CD14-positive monocyte (primary cell): ENCODE data around the gene FBXO41. TPM values are rescaled to one million over a fixed set of nuclear protein-coding genes. Genes with fewer than 3 reads are reported as not detected.

ENCODE experiments used
- DNase-seq, 3 donors: peaks; one replicate each; pipeline ENCODE4 v3.0.0-alpha.2; 2011 to 2022
- H2AFZ ChIP-seq: 2 replicates; pipeline ENCODE4 v1.6.0; 2012; ENCODE audit warnings: mild to moderate bottlenecking, low read depth, low read length, inconsistent platforms; ENCODE audit not compliant: insufficient read depth, poor library complexity, severe bottlenecking
- H3K27ac ChIP-seq, 2 donors: 1 replicate in 1 of 2; 2 replicates in 1 of 2; pipeline ENCODE4 v1.5.1; 2012 to 2013; ENCODE audit warnings: low read length in 2 of 2, control low read depth in 1 of 2, inconsistent platforms in 1 of 2, low read depth in 1 of 2, mild to moderate bottlenecking in 1 of 2
- H3K27me3 ChIP-seq, 2 donors: one replicate each; pipeline versions ENCODE4 v1.6.0 to v1.6.1; 2011 to 2013; ENCODE audit warnings: low read length in 2 of 2; ENCODE audit not compliant: control insufficient read depth in 2 of 2, insufficient read depth in 2 of 2
- H3K36me3 ChIP-seq, 2 donors: replicated peaks in 1 of 2; 1 replicate in 1 of 2; 2 replicates in 1 of 2; pipeline versions ENCODE4 v1.5.1 to v1.6.1; 2012 to 2013; ENCODE audit warnings: low read length in 2 of 2, control low read depth in 1 of 2, inconsistent platforms in 1 of 2, mild to moderate bottlenecking in 1 of 2; ENCODE audit not compliant: insufficient read depth in 2 of 2, control insufficient read depth in 1 of 2
- H3K4me1 ChIP-seq, 2 donors: 1 replicate in 1 of 2; 2 replicates in 1 of 2; pipeline versions ENCODE4 v1.5.1 to v1.6.1; 2012 to 2013; ENCODE audit warnings: low read length in 2 of 2, control low read depth in 1 of 2, inconsistent platforms in 1 of 2, mild to moderate bottlenecking in 1 of 2, moderate library complexity in 1 of 2; ENCODE audit not compliant: insufficient read depth in 2 of 2, control insufficient read depth in 1 of 2
- H3K4me2 ChIP-seq: replicated peaks from 2 replicates; pipeline ENCODE3; 2012; ENCODE audit warnings: low read length, moderate library complexity, mild to moderate bottlenecking; ENCODE audit not compliant: poor library complexity, severe bottlenecking; ENCODE audit errors: extremely low read depth
- H3K4me3 ChIP-seq, 3 experiments: fragments of 200-600 bp in 1 of 3; sonication (generic) in 1 of 3; replicated peaks in 1 of 3; 1 replicate in 2 of 3; 2 replicates in 1 of 3; pipeline ENCODE4 v1.5.1; 2011 to 2013; ENCODE audit warnings: low read length in 3 of 3, mild to moderate bottlenecking in 3 of 3, control low read depth in 2 of 3, low read depth in 2 of 3, inconsistent platforms in 1 of 3, moderate library complexity in 1 of 3
- H3K79me2 ChIP-seq: 2 replicates; pipeline ENCODE4 v1.6.0; 2012; ENCODE audit warnings: mild to moderate bottlenecking, control low read depth, inconsistent platforms, low read length, moderate library complexity; ENCODE audit not compliant: insufficient read depth
- H3K9ac ChIP-seq: 2 replicates; pipeline ENCODE4 v1.6.0; 2017; ENCODE audit warnings: low read length, mild to moderate bottlenecking; ENCODE audit not compliant: insufficient read depth, poor library complexity, severe bottlenecking
- H3K9me3 ChIP-seq, 2 donors: replicated peaks in 1 of 2; 1 replicate in 1 of 2; 2 replicates in 1 of 2; pipeline versions ENCODE4 v1.5.1 to v1.6.1; 2012 to 2013; ENCODE audit warnings: low read length in 2 of 2, control low read depth in 1 of 2; ENCODE audit not compliant: control insufficient read depth in 1 of 2, insufficient read depth in 1 of 2
- H4K20me1 ChIP-seq: 2 replicates; pipeline ENCODE4 v1.6.0; 2012; ENCODE audit warnings: mild to moderate bottlenecking, low read length, control low read depth, moderate library complexity; ENCODE audit not compliant: insufficient read depth
- H3K27ac Mint-ChIP-seq, 7 donors: one replicate each; pipeline ENCODE4 v1.8.0; 2020; ENCODE audit warnings: mild to moderate bottlenecking in 7 of 7, mixed read lengths in 7 of 7, moderate library complexity in 6 of 7, inconsistent platforms in 2 of 7
- H3K27me3 Mint-ChIP-seq, 3 donors: one replicate each; pipeline ENCODE4 v1.8.0; 2021 to 2022; ENCODE audit warnings: low read depth in 3 of 3, mild to moderate bottlenecking in 3 of 3, mixed read lengths in 3 of 3, moderate library complexity in 3 of 3, inconsistent platforms in 1 of 3
- H3K36me3 Mint-ChIP-seq, 2 donors: one replicate each; pipeline ENCODE4 v1.8.0; 2020; ENCODE audit warnings: mixed read lengths in 2 of 2, inconsistent platforms in 1 of 2, mild to moderate bottlenecking in 1 of 2
- H3K4me1 Mint-ChIP-seq: one replicate; pipeline ENCODE4 v1.8.0; 2020; ENCODE audit warnings: mild to moderate bottlenecking, mixed read lengths
- H3K4me3 Mint-ChIP-seq, 2 donors: one replicate each; pipeline ENCODE4 v1.8.0; 2020; ENCODE audit warnings: mild to moderate bottlenecking in 2 of 2, mixed read lengths in 2 of 2, moderate library complexity in 1 of 2
- H3K9me3 Mint-ChIP-seq, 7 donors: one replicate each; pipeline ENCODE4 v1.8.0; 2020 to 2022; ENCODE audit warnings: mixed read lengths in 7 of 7, mild to moderate bottlenecking in 6 of 7, moderate library complexity in 6 of 7, inconsistent platforms in 2 of 7
- CTCF ChIP-seq: fragments of 200-600 bp; IDR thresholded peaks from one replicate; pipeline ENCODE4 v1.8.0; 2022; ENCODE audit warnings: antibody characterized with exemption, mild to moderate bottlenecking
- WGBS: methylation state at CpG from one replicate; pipeline ENCODE4 v1.1.5; 2013; ENCODE audit warnings: missing lambda C conversion rate; ENCODE audit not compliant: insufficient coverage; 5-methylcytosine and 5-hydroxymethylcytosine counted together
- intact Hi-C, 2 donors: fragments of 100-400 bp; cut with micrococcal nuclease; formaldehyde crosslinking; loops; one replicate each; pipeline versions ENCODE4 v1.15.0 to v1.15.1; 2023
- polyA plus RNA-seq, 3 donors: library from polyadenylated mRNA; depleted of rRNA in 1 of 3; unstranded in 2 of 3; stranded (reverse) in 1 of 3; fragments of 300-500 nt in 2 of 3; fragments of >200 nt in 1 of 3; fragmentation: Illumina TruSeq in 2 of 3; gene quantifications; 1 replicate in 2 of 3; 2 replicates in 1 of 3; pipeline ENCODE4 v1.2.3, GENCODE V29; 2012 to 2021

The FBXO41 gene
- polyA plus RNA-seq, 3 donors = 0.29 to 17.1 (median 0.52) TPM

- no peak overlapping the region for H3K27ac ChIP-seq
- H3K36me3 Mint-ChIP-seq = no peaks in the 10 kb centered on the region
- 10% methylated on average over 38 of the region's 38 CpGs for WGBS
- H2AFZ ChIP-seq = no peak overlapping the region
- H3K79me2 ChIP-seq = no peaks in the 10 kb centered on the region
- no peak for TF ChIP-seq CTCF
- peak overlapping the region in 1 of 3 experiments; percentile 51 for H3K4me3 ChIP-seq
- peak overlapping the region; percentile 24 to 87 for H3K4me3 Mint-ChIP-seq
- H3K4me1 ChIP-seq = peaks cover 17 to 32% of the 10 kb centered on the region in 2 donors
- peaks cover 68 to 86% of the 10 kb centered on the region in 2 donors for H3K27me3 ChIP-seq
- H3K9ac ChIP-seq = no peak overlapping the region
- peaks cover 74 to 84% (median 82%) of the 10 kb centered on the region in 3 donors for H3K27me3 Mint-ChIP-seq
- no peak for DNase-seq
- peaks cover 0 to 24% of the 10 kb centered on the region in 2 donors for H3K9me3 ChIP-seq
- no peaks in the 10 kb centered on the region for H4K20me1 ChIP-seq
- H3K27ac Mint-ChIP-seq = no peak overlapping the region
- H3K9me3 Mint-ChIP-seq = peaks cover 0 to 26% (median 16%) of the 10 kb centered on the region in 7 donors
- no peaks in the 10 kb centered on the region for H3K36me3 ChIP-seq
- intact Hi-C loops = no loop called here
- H3K4me2 ChIP-seq = peak overlapping the region; percentile 67
- H3K4me1 Mint-ChIP-seq = peaks cover 17% of the 10 kb centered on the region
Observed at GRCh38 chr2:73292316-73292905, 8.1 kb upstream of the FBXO41 start.

GRCh38 chr2:73291461-73292315 is 7.4 kb upstream of the FBXO41 start:
- WGBS = 2% methylated on average over 70 of the region's 82 CpGs
- Histone ChIP-seq H2AFZ (no peak overlapping the region), H4K20me1 (no peaks in the 10 kb centered on the region), H3K9me3 (peaks cover 0 to 24% of the 10 kb centered on the region in 2 donors), H3K79me2 (no peaks in the 10 kb centered on the region), H3K4me3 (peak overlapping the region in 1 of 3 experiments; percentile 51), H3K9ac (no peak overlapping the region), H3K36me3 (no peaks in the 10 kb centered on the region), H3K27ac (no peak overlapping the region), H3K4me2 (peak overlapping the region; percentile 67), H3K27me3 (peaks cover 62 to 79% of the 10 kb centered on the region in 2 donors), H3K4me1 (peaks cover 21 to 36% of the 10 kb centered on the region in 2 donors)
- Mint-ChIP-seq H3K4me1 (peaks cover 21% of the 10 kb centered on the region), H3K9me3 (peaks cover 0 to 26% (median 16%) of the 10 kb centered on the region in 7 donors), H3K27ac (no peak overlapping the region), H3K4me3 (peak overlapping the region; percentile 9 to 87), H3K36me3 (no peaks in the 10 kb centered on the region), H3K27me3 (peaks cover 66 to 77% (median 76%) of the 10 kb centered on the region in 3 donors)
- intact Hi-C loops = no loop called here
- peak in 2 of 3 donors; percentile 5 to 50 for DNase-seq
- no peak for TF ChIP-seq CTCF
